ENCODE results near the gene MYOM3. TPM values are rescaled to one million over a fixed set of nuclear protein-coding genes. Genes with fewer than 3 reads are reported as not detected.

MYOM3 gene
- total RNA-seq, 1 donor from 2014 or later, result 1.2 TPM

DNA sequence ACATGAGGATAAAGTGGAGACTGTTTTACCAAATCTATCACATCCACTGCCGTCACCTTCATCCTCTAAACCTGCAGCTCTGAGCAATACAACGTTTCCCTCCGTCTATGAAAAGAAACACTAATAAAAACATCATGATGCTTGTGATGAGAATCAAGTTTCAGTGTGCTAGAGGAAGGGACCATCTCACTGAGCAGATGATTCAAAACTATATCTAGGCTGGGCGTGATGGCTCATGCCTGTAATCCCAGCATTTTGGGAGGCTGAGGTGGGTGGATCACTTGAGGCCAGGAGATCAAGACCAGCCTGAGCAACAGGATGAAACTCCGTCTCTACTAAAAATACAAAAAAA lies 14.7 kb upstream of the MYOM3 start:
- TF ChIP-seq, protein P1, sequence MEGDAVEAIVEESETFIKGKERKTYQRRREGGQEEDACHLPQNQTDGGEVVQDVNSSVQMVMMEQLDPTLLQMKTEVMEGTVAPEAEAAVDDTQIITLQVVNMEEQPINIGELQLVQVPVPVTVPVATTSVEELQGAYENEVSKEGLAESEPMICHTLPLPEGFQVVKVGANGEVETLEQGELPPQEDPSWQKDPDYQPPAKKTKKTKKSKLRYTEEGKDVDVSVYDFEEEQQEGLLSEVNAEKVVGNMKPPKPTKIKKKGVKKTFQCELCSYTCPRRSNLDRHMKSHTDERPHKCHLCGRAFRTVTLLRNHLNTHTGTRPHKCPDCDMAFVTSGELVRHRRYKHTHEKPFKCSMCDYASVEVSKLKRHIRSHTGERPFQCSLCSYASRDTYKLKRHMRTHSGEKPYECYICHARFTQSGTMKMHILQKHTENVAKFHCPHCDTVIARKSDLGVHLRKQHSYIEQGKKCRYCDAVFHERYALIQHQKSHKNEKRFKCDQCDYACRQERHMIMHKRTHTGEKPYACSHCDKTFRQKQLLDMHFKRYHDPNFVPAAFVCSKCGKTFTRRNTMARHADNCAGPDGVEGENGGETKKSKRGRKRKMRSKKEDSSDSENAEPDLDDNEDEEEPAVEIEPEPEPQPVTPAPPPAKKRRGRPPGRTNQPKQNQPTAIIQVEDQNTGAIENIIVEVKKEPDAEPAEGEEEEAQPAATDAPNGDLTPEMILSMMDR (IDR thresholded peaks at IDR 0.05), result no peak
- peak overlapping the region in 1 of 2 donors; percentile 34 for H3K27ac ChIP-seq
- H3K4me1 ChIP-seq, result no peaks in the 10 kb centered on the region
- DNase-seq (ENCODE audit: low spot score in 2 of 2), result no peak
- intact Hi-C loops (cut with DNase I), result no loop called here
- no peak overlapping the region for H3K4me3 ChIP-seq
- no peaks in the 10 kb centered on the region for H3K27me3 ChIP-seq
- H3K36me3 ChIP-seq, result no peaks in the 10 kb centered on the region
- peaks cover 0 to 13% of the 10 kb centered on the region in 2 donors for H3K9me3 ChIP-seq

DNA sequence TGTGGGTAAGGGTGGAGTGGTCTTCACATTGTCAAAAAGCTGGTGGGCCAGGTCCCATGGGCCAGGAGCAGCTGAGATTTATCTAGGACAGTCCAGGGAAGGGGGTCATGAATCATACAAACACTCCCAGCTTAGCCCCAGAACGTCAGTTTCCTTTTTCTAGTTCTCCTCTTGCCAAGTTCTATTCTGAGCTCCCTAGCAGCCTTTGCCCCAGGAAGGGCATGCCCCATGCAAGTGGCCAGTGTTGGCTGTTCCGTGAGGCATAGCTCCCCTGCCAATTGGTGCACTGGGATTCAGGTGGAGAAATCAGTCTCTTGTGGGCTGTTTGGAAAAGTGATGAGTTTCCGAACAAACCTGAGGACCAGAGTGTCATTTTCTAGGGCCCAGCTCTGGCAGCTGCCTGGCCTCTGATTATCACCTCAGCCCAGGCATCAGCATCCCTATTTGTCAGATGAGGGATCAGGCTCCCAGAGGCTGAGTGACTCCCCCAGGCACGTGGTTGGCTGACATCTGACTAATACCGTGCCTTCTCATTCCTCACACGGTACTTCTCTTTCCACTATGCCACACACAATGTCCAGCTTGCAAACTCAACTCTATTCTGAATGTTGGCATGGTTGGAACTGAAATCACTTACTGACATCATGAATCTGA lies 14.2 kb upstream of the MYOM3 start:
- Histone ChIP-seq H3K4me1 (no peaks in the 10 kb centered on the region), H3K27me3 (no peaks in the 10 kb centered on the region), H3K36me3 (no peaks in the 10 kb centered on the region), H3K9me3 (peaks cover 0 to 13% of the 10 kb centered on the region in 2 donors), H3K27ac (peak overlapping the region in 1 of 2 donors; percentile 34), H3K4me3 (no peak overlapping the region)
- DNase-seq (ENCODE audit: low spot score in 2 of 2), result no peak
- intact Hi-C loops (cut with DNase I), result no loop called here
- TF ChIP-seq, protein P1 (IDR thresholded peaks at IDR 0.05), result no peak

DNA sequence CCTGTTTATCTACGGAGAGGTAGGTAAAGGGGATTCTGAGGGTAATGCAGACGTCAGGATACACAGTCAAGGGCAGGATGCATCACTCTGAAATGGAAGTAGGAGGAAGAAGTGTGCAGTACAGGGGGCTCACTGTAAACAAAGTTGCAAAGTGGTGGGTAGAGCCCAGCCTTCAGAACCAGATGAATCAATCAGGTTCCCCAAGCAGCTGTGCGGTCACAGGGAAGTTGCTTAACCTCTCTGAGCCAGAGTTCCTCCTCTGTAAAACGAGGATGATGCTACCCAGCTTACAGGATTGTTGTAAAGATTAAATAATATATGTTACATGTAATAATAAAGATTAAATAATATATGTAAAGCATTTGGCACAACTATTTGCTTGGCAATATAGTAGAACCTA lies 13.5 kb upstream of the MYOM3 start:
- TF ChIP-seq, protein P1 (IDR thresholded peaks at IDR 0.05), result no peak
- intact Hi-C loops (cut with DNase I), result no loop called here
- no peak for DNase-seq (ENCODE audit: low spot score in 2 of 2)
- Histone ChIP-seq H3K27ac (no peak overlapping the region), H3K4me1 (no peaks in the 10 kb centered on the region), H3K4me3 (no peak overlapping the region), H3K36me3 (no peaks in the 10 kb centered on the region), H3K9me3 (peaks cover 0 to 9% of the 10 kb centered on the region in 2 donors), H3K27me3 (no peaks in the 10 kb centered on the region)

DNA sequence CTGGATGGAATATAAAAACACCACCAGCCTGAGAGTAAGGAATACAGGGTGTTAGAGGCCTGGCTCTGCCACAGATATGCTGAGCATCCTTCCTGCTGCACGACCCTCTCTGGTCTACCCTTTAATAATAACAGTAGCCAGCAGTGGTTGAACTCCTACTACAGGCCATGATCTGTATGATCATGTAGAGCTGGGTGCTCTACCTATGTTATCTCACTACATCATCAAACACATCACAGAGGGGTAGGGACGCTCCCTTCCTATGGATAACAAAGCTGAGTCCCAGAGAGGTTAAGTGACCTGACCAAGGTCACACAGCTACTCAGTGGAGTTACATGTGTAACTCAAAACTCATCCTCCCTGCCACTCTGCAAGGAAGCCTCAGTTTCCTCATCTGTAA lies 13.0 kb upstream of the MYOM3 start:
- no peaks in the 10 kb centered on the region for H3K27me3 ChIP-seq
- TF ChIP-seq, protein P1 (IDR thresholded peaks at IDR 0.05), result no peak
- H3K4me1 ChIP-seq, result peaks cover 0 to under 1% of the 10 kb centered on the region in 2 donors
- no peak overlapping the region for H3K4me3 ChIP-seq
- intact Hi-C loops (cut with DNase I), result no loop called here
- no peak for DNase-seq (ENCODE audit: low spot score in 2 of 2)
- H3K27ac ChIP-seq, result no peak overlapping the region
- H3K9me3 ChIP-seq, result peaks cover 0 to 4% of the 10 kb centered on the region in 2 donors
- no peaks in the 10 kb centered on the region for H3K36me3 ChIP-seq

DNA sequence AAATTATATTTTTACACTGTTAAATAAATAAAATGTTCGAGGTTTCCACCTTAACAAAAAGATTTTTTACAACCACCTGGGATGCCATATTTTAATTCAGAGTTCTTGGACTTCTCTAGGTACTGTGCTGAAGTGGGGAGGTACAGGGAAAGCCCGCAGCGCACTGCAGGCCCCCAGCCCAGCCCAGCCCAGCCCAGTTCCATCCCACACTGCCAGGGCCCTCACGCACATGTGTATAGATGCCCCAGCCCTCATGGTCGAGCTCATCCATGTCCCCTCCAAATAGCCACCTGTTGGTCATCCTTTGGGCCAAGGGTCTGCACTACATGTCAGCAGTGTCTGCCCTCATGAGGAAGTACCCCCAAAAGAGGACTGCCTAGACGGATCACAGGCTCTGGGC lies 11.7 kb upstream of the MYOM3 start:
- Histone ChIP-seq H3K27ac (no peak overlapping the region), H3K9me3 (no peaks in the 10 kb centered on the region), H3K4me3 (no peak overlapping the region), H3K4me1 (peaks cover 0 to 4% of the 10 kb centered on the region in 2 donors), H3K27me3 (no peaks in the 10 kb centered on the region), H3K36me3 (no peaks in the 10 kb centered on the region)
- DNase-seq (ENCODE audit: low spot score in 2 of 2), result no peak
- intact Hi-C loops (cut with DNase I), result no loop called here
- TF ChIP-seq, protein P1 (IDR thresholded peaks at IDR 0.05), result no peak

DNA sequence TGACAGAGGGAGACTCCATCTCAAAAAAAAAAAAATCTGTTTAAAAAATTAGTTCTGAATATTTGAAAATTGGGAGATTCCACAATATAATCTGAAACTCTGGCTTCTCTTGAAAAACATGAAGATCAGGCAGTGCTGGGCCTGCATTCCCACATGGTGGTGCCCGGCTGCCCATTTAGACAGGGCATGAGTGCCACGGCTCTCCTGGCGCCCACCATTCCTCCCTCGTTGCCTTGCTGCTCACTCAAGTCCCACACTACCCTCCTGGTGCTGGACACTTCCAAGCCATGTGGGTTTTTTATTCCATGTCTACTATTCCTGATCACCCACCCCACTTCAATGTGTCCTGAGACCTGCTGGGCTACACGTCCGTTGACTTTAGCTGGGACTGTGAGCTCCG lies 10.8 kb upstream of the MYOM3 start:
- Histone ChIP-seq H3K9me3 (no peaks in the 10 kb centered on the region), H3K27me3 (no peaks in the 10 kb centered on the region), H3K4me3 (no peak overlapping the region), H3K4me1 (peaks cover 0 to 4% of the 10 kb centered on the region in 2 donors), H3K36me3 (no peaks in the 10 kb centered on the region), H3K27ac (no peak overlapping the region)
- TF ChIP-seq, protein P1 (IDR thresholded peaks at IDR 0.05), result no peak
- DNase-seq (ENCODE audit: low spot score in 2 of 2), result no peak
- intact Hi-C loops (cut with DNase I), result no loop called here

All from ascending aorta (tissue), 2 donors.